Measurements from ENCODE around the gene ESYT1.
A peak's percentile ranks its signal among the peaks of the same experiment; 100 is the strongest.

DNA sequence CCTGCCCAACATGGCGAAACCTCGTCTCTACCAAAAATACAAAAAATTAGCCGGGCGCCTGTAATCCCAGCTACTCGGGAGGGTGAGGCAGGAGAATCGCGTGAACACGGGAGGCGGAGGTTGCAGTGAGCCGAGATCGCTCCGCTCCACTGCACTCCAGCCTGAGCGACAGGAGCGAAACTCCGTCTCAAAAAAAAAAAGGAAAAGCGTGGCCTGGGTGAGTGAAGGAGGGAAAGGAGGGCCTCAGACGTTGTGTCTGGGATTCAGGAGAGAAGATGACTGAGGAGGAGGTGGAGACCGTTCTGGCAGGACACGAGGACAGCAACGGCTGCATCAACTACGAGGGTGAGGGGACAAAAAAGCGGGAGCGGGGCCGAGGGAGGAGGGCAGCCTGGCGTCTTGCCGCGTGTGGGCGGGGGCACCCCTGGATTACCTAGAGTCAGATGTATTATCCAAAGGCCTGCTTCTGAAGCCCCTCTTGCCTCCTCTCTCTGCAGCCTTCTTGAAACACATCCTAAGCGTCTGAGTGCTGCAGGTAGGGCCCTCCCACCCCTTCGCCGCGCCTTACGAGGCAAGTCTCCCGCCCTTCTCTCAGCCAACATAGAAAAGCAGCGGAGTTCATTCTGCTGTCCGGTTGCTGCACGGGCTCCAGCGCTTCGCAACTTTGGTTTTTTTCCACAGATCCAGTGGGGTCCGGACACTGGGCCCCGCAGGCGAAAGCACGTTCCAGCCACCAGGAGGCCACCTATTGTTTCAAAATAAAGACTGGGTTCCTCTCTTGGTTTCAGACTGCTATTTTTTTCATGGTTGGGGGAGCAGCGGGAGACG is 29.3 kb downstream of the ESYT1 start:
- TF ChIP-seq, protein P1, sequence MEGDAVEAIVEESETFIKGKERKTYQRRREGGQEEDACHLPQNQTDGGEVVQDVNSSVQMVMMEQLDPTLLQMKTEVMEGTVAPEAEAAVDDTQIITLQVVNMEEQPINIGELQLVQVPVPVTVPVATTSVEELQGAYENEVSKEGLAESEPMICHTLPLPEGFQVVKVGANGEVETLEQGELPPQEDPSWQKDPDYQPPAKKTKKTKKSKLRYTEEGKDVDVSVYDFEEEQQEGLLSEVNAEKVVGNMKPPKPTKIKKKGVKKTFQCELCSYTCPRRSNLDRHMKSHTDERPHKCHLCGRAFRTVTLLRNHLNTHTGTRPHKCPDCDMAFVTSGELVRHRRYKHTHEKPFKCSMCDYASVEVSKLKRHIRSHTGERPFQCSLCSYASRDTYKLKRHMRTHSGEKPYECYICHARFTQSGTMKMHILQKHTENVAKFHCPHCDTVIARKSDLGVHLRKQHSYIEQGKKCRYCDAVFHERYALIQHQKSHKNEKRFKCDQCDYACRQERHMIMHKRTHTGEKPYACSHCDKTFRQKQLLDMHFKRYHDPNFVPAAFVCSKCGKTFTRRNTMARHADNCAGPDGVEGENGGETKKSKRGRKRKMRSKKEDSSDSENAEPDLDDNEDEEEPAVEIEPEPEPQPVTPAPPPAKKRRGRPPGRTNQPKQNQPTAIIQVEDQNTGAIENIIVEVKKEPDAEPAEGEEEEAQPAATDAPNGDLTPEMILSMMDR (conservative IDR thresholded peaks at IDR 0.05 in 1 of 2, IDR thresholded peaks at IDR 0.05 in 1 of 2; ENCODE audit: low read depth in 1 of 2, low read length in 2 of 2): peak; percentile 53 to 66
- no peak for TF ChIP-seq EZH2 (IDR thresholded peaks at IDR 0.05; ENCODE audit: low read length, missing control alignments)

Measured in fibroblast of lung (primary cell).